ELR (cell line): ENCODE measurements around the gene PSMB10.
"Not testable (repeated sequence)": the region's sequence is repeated elsewhere in the genome, so short reads cannot be mapped to it uniquely, and the experiment has no call there.

Experiments
- DNase-seq: peaks from one replicate; pipeline ENCODE4 v3.0.0-alpha.2; 2015; ENCODE audit warnings: low read depth

The PSMB10 gene

GRCh38 chr16:67942200-67942509, 5.5 kb upstream of the PSMB10 start:
- peak; percentile 65 for DNase-seq

GRCh38 chr16:67941469-67942199, 5.0 kb upstream of the PSMB10 start:
- no peak for DNase-seq

- no peak for DNase-seq
Observed at GRCh38 chr16:67940446-67941089, 3.9 kb upstream of the PSMB10 start.

GRCh38 chr16:67939507-67940445, 3.1 kb upstream of the PSMB10 start:
- DNase-seq: no peak

- DNase-seq: not testable (repeated sequence)
Observed at GRCh38 chr16:67937713-67938112, 1.1 kb upstream of the PSMB10 start.

GRCh38 chr16:67936880-67937605, 393 bp upstream of the PSMB10 start:
- peak; percentile 84 for DNase-seq

- DNase-seq: peak; percentile 98
Observed at GRCh38 chr16:67935402-67936123, 1.1 kb downstream of the PSMB10 start.

GRCh38 chr16:67935101-67935401, 1.6 kb downstream of the PSMB10 start:
- no peak for DNase-seq

- no peak for DNase-seq
Observed at GRCh38 chr16:67934306-67935100, 2.1 kb downstream of the PSMB10 start.

GRCh38 chr16:67933805-67934204, 2.8 kb downstream of the PSMB10 start:
- DNase-seq: no peak

- no peak for DNase-seq
Observed at GRCh38 chr16:67932462-67932840, 4.2 kb downstream of the PSMB10 start.

GRCh38 chr16:67931712-67932461, 4.8 kb downstream of the PSMB10 start, which contains the start of gene CTRL:
Gene CTRL (minus strand): TSS chr16:67931862. CDS start chr16:67931852, 10 bp downstream.
- DNase-seq: no peak

GRCh38 chr16:67930678-67931211, 5.9 kb downstream of the PSMB10 start:
- no peak for DNase-seq

GRCh38 chr16:67930191-67930590, 6.5 kb downstream of the PSMB10 start:
- no peak for DNase-seq

GRCh38 chr16:67928561-67929364, 7.9 kb downstream of the PSMB10 start:
- DNase-seq: peak; percentile 75

GRCh38 chr16:67928147-67928546, 8.5 kb downstream of the PSMB10 start:
- no peak for DNase-seq

GRCh38 chr16:67927131-67927941, 9.3 kb downstream of the PSMB10 start:
- no peak for DNase-seq

GRCh38 chr16:67926181-67926750, 10.4 kb downstream of the PSMB10 start:
- DNase-seq: peak; percentile 37
